ENCODE data around the gene MACROD2.

GRCh38 chr20:15364781-15365180 lies 1369.5 kb downstream of the MACROD2 start:
- TF ChIP-seq CTCF (IDR thresholded peaks at IDR 0.05; ENCODE audit: low read depth, low read length, missing input control) (no peak), SP1 (IDR thresholded peaks at IDR 0.05) (no peak), YY1 (IDR thresholded peaks at IDR 0.05) (no peak), GABPA (IDR thresholded peaks at IDR 0.05 in 1 of 2, conservative IDR thresholded peaks at IDR 0.05 in 1 of 2) (no peak), HNF4G (IDR thresholded peaks at IDR 0.05) (no peak), JUND (IDR thresholded peaks at IDR 0.05) (no peak), REST (IDR thresholded peaks at IDR 0.05) (no peak), FOXA1 (IDR thresholded peaks at IDR 0.05) (no peak), RAD21 (IDR thresholded peaks at IDR 0.05) (no peak), TAF1 (conservative IDR thresholded peaks at IDR 0.05) (no peak), HNF4A (conservative IDR thresholded peaks at IDR 0.05) (no peak), RXRA (IDR thresholded peaks at IDR 0.05) (no peak)
- TF ChIP-seq, protein P1, sequence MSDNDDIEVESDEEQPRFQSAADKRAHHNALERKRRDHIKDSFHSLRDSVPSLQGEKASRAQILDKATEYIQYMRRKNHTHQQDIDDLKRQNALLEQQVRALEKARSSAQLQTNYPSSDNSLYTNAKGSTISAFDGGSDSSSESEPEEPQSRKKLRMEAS (IDR thresholded peaks at IDR 0.05) = no peak
- TF ChIP-seq, protein P2, sequence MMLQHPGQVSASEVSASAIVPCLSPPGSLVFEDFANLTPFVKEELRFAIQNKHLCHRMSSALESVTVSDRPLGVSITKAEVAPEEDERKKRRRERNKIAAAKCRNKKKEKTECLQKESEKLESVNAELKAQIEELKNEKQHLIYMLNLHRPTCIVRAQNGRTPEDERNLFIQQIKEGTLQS (IDR thresholded peaks at IDR 0.05) = no peak

Measured in liver (tissue), 3 donors.